ENCODE data around the gene IL2RA. TPM values are rescaled to one million over a fixed set of nuclear protein-coding genes. Genes with fewer than 3 reads are reported as not detected.

Gene IL2RA
- total RNA-seq, 1 donor from 2014 or later = not detected

DNA sequence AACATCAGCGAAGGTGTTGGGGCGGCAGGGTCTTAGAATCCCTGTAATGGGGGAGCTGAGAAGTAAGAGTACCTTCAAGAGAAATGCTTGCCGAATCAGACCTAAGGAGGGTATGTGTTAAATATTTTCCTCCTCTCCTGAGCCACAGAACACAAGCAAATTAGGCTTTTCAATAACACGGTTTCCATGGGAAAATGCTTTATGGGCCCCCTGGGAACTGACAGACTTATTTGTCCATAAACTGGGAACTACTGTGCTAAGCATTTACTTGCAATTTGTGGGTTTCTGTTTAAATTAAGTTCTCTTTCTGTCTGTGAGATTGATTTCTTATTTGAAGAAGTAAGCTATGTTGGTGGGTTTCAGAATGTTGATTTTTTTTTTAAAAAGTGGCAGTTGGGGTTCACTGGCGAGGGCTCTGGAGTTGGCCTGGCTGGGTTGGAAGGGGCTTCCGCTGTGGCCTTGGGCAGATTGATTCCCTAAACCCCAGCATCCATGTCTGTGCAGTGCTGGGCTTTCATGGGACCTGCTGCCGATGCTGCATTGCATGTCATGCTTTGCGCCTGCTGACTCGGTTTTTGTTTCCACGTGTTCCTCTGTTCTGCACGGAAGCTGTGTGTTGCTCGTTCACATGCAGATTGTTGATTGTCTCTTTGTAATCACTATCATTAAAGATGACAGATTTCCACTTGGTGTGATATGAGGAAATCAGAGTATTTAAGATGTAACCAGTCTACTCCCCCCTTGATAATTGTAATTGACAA is 33.8 kb upstream of the IL2RA start:
- no peak for TF ChIP-seq CTCF (IDR thresholded peaks at IDR 0.05; ENCODE audit: insufficient read depth, low read length, poor library complexity, severe bottlenecking)
- no peak for DNase-seq (ENCODE audit: low read depth)
- H3K4me3 ChIP-seq (ENCODE audit: low read depth, low read length) = no peak overlapping the region
- H3K36me3 ChIP-seq (ENCODE audit: control insufficient read depth, insufficient read depth, low read length) = no peaks in the 10 kb centered on the region
- H3K27me3 ChIP-seq (ENCODE audit: control insufficient read depth, insufficient read depth, low read length) = no peaks in the 10 kb centered on the region

DNA sequence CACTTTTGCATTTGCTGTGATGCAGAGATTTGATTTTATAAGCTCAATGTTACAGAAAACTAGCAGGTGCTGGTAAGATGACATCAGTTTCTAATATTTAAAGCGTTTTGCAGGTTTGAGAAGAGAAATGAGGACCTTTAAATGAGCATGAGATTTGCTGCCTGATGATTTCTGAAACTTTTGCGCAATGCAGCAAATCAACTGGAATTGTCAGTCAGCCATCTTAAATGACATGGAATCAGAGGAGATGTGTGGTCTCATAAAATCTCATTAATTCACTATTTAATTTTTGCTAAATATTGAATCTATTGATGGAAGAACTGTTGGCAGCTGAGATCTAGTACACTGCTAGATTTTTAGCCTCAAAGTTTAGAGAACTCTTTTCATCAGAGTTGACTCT is 30.6 kb upstream of the IL2RA start:
- no peaks in the 10 kb centered on the region for H3K36me3 ChIP-seq (ENCODE audit: control insufficient read depth, insufficient read depth, low read length)
- no peak overlapping the region for H3K4me3 ChIP-seq (ENCODE audit: low read depth, low read length)
- DNase-seq (ENCODE audit: low read depth) = no peak
- no peaks in the 10 kb centered on the region for H3K27me3 ChIP-seq (ENCODE audit: control insufficient read depth, insufficient read depth, low read length)
- no peak for TF ChIP-seq CTCF (IDR thresholded peaks at IDR 0.05; ENCODE audit: insufficient read depth, low read length, poor library complexity, severe bottlenecking)

DNA sequence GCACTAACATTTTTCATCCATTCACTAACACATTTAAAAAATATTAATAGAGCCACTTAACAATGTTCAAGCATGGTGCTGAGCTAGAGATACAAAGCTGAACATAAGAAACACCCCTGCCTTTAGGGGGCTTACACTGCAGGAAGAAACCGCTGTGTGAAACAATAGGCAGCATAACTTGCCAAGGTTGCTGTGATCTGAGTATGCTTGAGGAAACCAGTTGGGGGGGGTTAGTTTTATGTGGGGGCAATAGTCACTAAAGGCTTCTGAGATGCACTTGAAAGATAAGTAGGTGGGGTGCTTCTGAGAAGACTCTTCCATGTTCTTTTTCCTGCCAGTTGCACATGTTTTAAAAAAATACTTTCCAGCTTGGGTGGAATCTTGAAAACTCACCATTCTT is 29.5 kb upstream of the IL2RA start:
- Histone ChIP-seq H3K4me3 (ENCODE audit: low read depth, low read length) (no peak overlapping the region), H3K36me3 (ENCODE audit: control insufficient read depth, insufficient read depth, low read length) (no peaks in the 10 kb centered on the region), H3K27me3 (ENCODE audit: control insufficient read depth, insufficient read depth, low read length) (no peaks in the 10 kb centered on the region)
- no peak for DNase-seq (ENCODE audit: low read depth)
- no peak for TF ChIP-seq CTCF (IDR thresholded peaks at IDR 0.05; ENCODE audit: insufficient read depth, low read length, poor library complexity, severe bottlenecking)

- no peak for DNase-seq (ENCODE audit: low read depth)
- no peak for TF ChIP-seq CTCF (IDR thresholded peaks at IDR 0.05; ENCODE audit: insufficient read depth, low read length, poor library complexity, severe bottlenecking)
- Histone ChIP-seq H3K27me3 (ENCODE audit: control insufficient read depth, insufficient read depth, low read length) (no peaks in the 10 kb centered on the region), H3K4me3 (ENCODE audit: low read depth, low read length) (peak overlapping the region; percentile 96), H3K36me3 (ENCODE audit: control insufficient read depth, insufficient read depth, low read length) (no peaks in the 10 kb centered on the region)
Observed at GRCh38 chr10:6089334-6090219, 27.4 kb upstream of the IL2RA start.

DNA sequence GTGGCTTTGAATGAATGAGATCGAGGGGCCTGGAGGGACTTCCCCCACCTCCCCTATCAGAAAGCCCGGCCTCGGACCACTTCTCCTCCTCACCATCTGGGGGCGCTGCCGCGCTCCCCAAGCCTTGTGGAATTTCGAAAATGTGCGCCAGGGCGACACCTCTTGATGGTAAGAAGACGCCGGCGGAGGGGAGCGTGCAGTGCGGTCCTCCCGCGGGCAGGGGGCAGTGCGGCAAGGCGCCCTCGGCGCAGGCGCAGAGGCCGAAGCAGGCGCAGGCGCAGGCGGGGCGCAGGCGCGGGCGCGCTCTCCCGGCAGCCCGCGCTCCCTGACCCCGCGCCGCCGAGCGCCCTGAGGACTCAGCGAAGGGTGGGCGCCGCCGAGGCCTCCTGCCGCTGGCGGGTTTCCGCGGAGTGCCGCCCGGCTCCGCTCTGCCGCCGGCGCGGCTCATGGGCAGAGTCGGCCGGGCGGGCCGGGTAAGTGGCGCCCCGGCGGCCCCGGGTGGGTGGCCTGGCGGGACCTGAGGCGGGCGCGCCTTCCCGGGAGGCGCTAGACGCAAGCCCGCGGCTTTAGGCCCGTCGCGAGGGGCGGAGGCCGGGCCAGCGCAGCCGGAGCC is 26.7 kb upstream of the IL2RA start, which contains the start of gene RBM17:
TSS of gene RBM17 (plus strand) at position 314 of the 613 bp plus-strand sequence. CDS start 8,032 bp downstream, outside the sequence.
- DNase-seq (ENCODE audit: low read depth) = peak; percentile 74
- no peaks in the 10 kb centered on the region for H3K36me3 ChIP-seq (ENCODE audit: control insufficient read depth, insufficient read depth, low read length)
- H3K4me3 ChIP-seq (ENCODE audit: low read depth, low read length) = peak within 1 kb of the TSS; percentile 96
- peak; percentile 100 for TF ChIP-seq CTCF (IDR thresholded peaks at IDR 0.05; ENCODE audit: insufficient read depth, low read length, poor library complexity, severe bottlenecking)
- H3K27me3 ChIP-seq (ENCODE audit: control insufficient read depth, insufficient read depth, low read length) = no peaks in the 10 kb centered on the region
